Parathyroid adenoma (tissue), 2 donors: ENCODE results near the gene TSPAN4.

Source experiments
- H2AFZ ChIP-seq: fragments of 300-600 bp; sonication (generic); one replicate; pipeline ENCODE4 v1.7.0; 2017; ENCODE audit warnings: antibody characterized with exemption, mild to moderate bottlenecking
- H3K27ac ChIP-seq: fragments of 300-600 bp; sonication (generic); one replicate; pipeline ENCODE4 v1.7.0; 2017
- H3K27me3 ChIP-seq: fragments of 300-600 bp; sonication (generic); one replicate; pipeline ENCODE4 v1.7.0; 2017; ENCODE audit warnings: low read length; ENCODE audit not compliant: control insufficient read depth, insufficient read depth
- H3K36me3 ChIP-seq: fragments of 300-600 bp; sonication (generic); one replicate; pipeline ENCODE4 v1.7.0; 2017; ENCODE audit warnings: low read length; ENCODE audit not compliant: control insufficient read depth, insufficient read depth
- H3K4me1 ChIP-seq: fragments of 300-600 bp; sonication (generic); one replicate; pipeline ENCODE4 v1.7.0; 2017; ENCODE audit warnings: control low read depth
- H3K4me2 ChIP-seq: fragments of 300-600 bp; sonication (generic); one replicate; pipeline ENCODE4 v1.7.0; 2017; ENCODE audit warnings: low read length
- H3K4me3 ChIP-seq: fragments of 300-600 bp; sonication (generic); one replicate; pipeline ENCODE4 v1.7.0; 2017; ENCODE audit warnings: low read depth, low read length
- H3K79me2 ChIP-seq: fragments of 300-600 bp; sonication (generic); one replicate; pipeline ENCODE4 v1.7.0; 2017; ENCODE audit warnings: control low read depth
- H3K9ac ChIP-seq: fragments of 300-600 bp; sonication (generic); one replicate; pipeline ENCODE4 v1.7.0; 2017; ENCODE audit warnings: mild to moderate bottlenecking
- H3K9me3 ChIP-seq: fragments of 300-600 bp; sonication (generic); one replicate; pipeline ENCODE4 v1.7.0; 2017; ENCODE audit warnings: low read length; ENCODE audit not compliant: control insufficient read depth
- CTCF ChIP-seq: fragments of 300-600 bp; sonication (generic); IDR thresholded peaks from one replicate; pipeline ENCODE4 v1.7.0; 2017; ENCODE audit warnings: antibody characterized with exemption, mild to moderate bottlenecking
- donor health status: primary hyperparathyroidism.

TSPAN4 gene

GRCh38 chr11:889687-890475 lies 47.2 kb downstream of the TSPAN4 start:
- Histone ChIP-seq H2AFZ (no peak overlapping the region), H3K27ac (no peak overlapping the region), H3K36me3 (no peaks in the 10 kb centered on the region), H3K9ac (no peak overlapping the region), H3K4me2 (no peak overlapping the region), H3K4me3 (no peak overlapping the region), H3K27me3 (no peaks in the 10 kb centered on the region), H3K9me3 (no peaks in the 10 kb centered on the region), H3K79me2 (no peaks in the 10 kb centered on the region), H3K4me1 (no peaks in the 10 kb centered on the region)
- TF ChIP-seq CTCF: no peak

- no peaks in the 10 kb centered on the region for H3K4me1 ChIP-seq
- no peaks in the 10 kb centered on the region for H3K36me3 ChIP-seq
- H3K27ac ChIP-seq: no peak overlapping the region
- no peak overlapping the region for H2AFZ ChIP-seq
- TF ChIP-seq CTCF: no peak
- H3K9me3 ChIP-seq: no peaks in the 10 kb centered on the region
- no peak overlapping the region for H3K4me3 ChIP-seq
- H3K79me2 ChIP-seq: no peaks in the 10 kb centered on the region
- no peak overlapping the region for H3K9ac ChIP-seq
- no peak overlapping the region for H3K4me2 ChIP-seq
- no peaks in the 10 kb centered on the region for H3K27me3 ChIP-seq
Observed at GRCh38 chr11:890794-891540, 48.3 kb downstream of the TSPAN4 start.

- H3K27ac ChIP-seq: no peak overlapping the region
- H3K79me2 ChIP-seq: no peaks in the 10 kb centered on the region
- no peak for TF ChIP-seq CTCF
- no peak overlapping the region for H3K4me2 ChIP-seq
- H2AFZ ChIP-seq: no peak overlapping the region
- no peaks in the 10 kb centered on the region for H3K27me3 ChIP-seq
- no peaks in the 10 kb centered on the region for H3K4me1 ChIP-seq
- H3K9me3 ChIP-seq: no peaks in the 10 kb centered on the region
- no peak overlapping the region for H3K4me3 ChIP-seq
- no peak overlapping the region for H3K9ac ChIP-seq
- no peaks in the 10 kb centered on the region for H3K36me3 ChIP-seq
Observed at GRCh38 chr11:893008-893654, 50.5 kb downstream of the TSPAN4 start.

- Histone ChIP-seq H3K4me2 (no peak overlapping the region), H3K27me3 (no peaks in the 10 kb centered on the region), H3K9ac (no peak overlapping the region), H3K4me1 (no peaks in the 10 kb centered on the region), H3K9me3 (no peaks in the 10 kb centered on the region), H3K79me2 (no peaks in the 10 kb centered on the region), H3K27ac (no peak overlapping the region), H3K4me3 (no peak overlapping the region), H2AFZ (no peak overlapping the region), H3K36me3 (no peaks in the 10 kb centered on the region)
- no peak for TF ChIP-seq CTCF
Observed at GRCh38 chr11:894575-895201, 52.0 kb downstream of the TSPAN4 start.
